Measurements from ENCODE around the gene B3GAT1. TPM values are rescaled to one million over a fixed set of nuclear protein-coding genes. Genes with fewer than 3 reads are reported as not detected.

The B3GAT1 gene
- polyA plus RNA-seq, 1 donor = 2.0 TPM

GRCh38 chr11:134409552-134410429 is 2.3 kb downstream of the B3GAT1 start:
- Histone ChIP-seq H3K4me1 (ENCODE audit: control insufficient read depth, insufficient read depth, low read length) (no peaks in the 10 kb centered on the region), H3K36me3 (ENCODE audit: control insufficient read depth, insufficient read depth, low read length) (no peaks in the 10 kb centered on the region), H3K27ac (ENCODE audit: low read length) (no peak overlapping the region), H3K9me3 (ENCODE audit: control insufficient read depth, low read depth, low read length) (peaks cover 2% of the 10 kb centered on the region), H3K27me3 (ENCODE audit: control insufficient read depth, insufficient read depth, low read length) (peaks cover 62% of the 10 kb centered on the region), H3K4me3 (ENCODE audit: low read length) (no peak overlapping the region)
- 74% methylated on average over 3 of the region's 15 CpGs for WGBS (ENCODE audit: insufficient coverage, low lambda C conversion rate)
- DNase-seq = no peak

- Histone ChIP-seq H3K27me3 (ENCODE audit: control insufficient read depth, insufficient read depth, low read length) (peaks cover 43% of the 10 kb centered on the region), H3K9me3 (ENCODE audit: control insufficient read depth, low read depth, low read length) (peaks cover 2% of the 10 kb centered on the region), H3K4me1 (ENCODE audit: control insufficient read depth, insufficient read depth, low read length) (no peaks in the 10 kb centered on the region), H3K4me3 (ENCODE audit: low read length) (no peak overlapping the region), H3K36me3 (ENCODE audit: control insufficient read depth, insufficient read depth, low read length) (no peaks in the 10 kb centered on the region), H3K27ac (ENCODE audit: low read length) (no peak overlapping the region)
- no peak for DNase-seq
- WGBS (ENCODE audit: insufficient coverage, low lambda C conversion rate) = 20% methylated on average over 1 of the region's 8 CpGs
These were observed 4.1 kb downstream of the B3GAT1 start for GRCh38 chr11:134407923-134408322.

- DNase-seq = no peak
- WGBS (ENCODE audit: insufficient coverage, low lambda C conversion rate) = no CpG with 5 or more reads among the region's 12 CpGs
- Histone ChIP-seq H3K27ac (ENCODE audit: low read length) (no peak overlapping the region), H3K4me3 (ENCODE audit: low read length) (no peak overlapping the region), H3K27me3 (ENCODE audit: control insufficient read depth, insufficient read depth, low read length) (peaks cover 38% of the 10 kb centered on the region), H3K9me3 (ENCODE audit: control insufficient read depth, low read depth, low read length) (peaks cover under 1% of the 10 kb centered on the region), H3K4me1 (ENCODE audit: control insufficient read depth, insufficient read depth, low read length) (no peaks in the 10 kb centered on the region), H3K36me3 (ENCODE audit: control insufficient read depth, insufficient read depth, low read length) (no peaks in the 10 kb centered on the region)
These were observed 4.7 kb downstream of the B3GAT1 start for GRCh38 chr11:134407321-134407828.

GRCh38 chr11:134406264-134407185 is 5.5 kb downstream of the B3GAT1 start:
- H3K27ac ChIP-seq (ENCODE audit: low read length) = no peak overlapping the region

GRCh38 chr11:134405841-134406240 is 6.2 kb downstream of the B3GAT1 start:
- H3K4me1 ChIP-seq (ENCODE audit: control insufficient read depth, insufficient read depth, low read length) = no peaks in the 10 kb centered on the region
- H3K27me3 ChIP-seq (ENCODE audit: control insufficient read depth, insufficient read depth, low read length) = peaks cover 28% of the 10 kb centered on the region
- no peak for DNase-seq
- no CpG with 5 or more reads among the region's 9 CpGs for WGBS (ENCODE audit: insufficient coverage, low lambda C conversion rate)
- no peaks in the 10 kb centered on the region for H3K36me3 ChIP-seq (ENCODE audit: control insufficient read depth, insufficient read depth, low read length)
- no peak overlapping the region for H3K4me3 ChIP-seq (ENCODE audit: low read length)
- no peaks in the 10 kb centered on the region for H3K9me3 ChIP-seq (ENCODE audit: control insufficient read depth, low read depth, low read length)
- H3K27ac ChIP-seq (ENCODE audit: low read length) = no peak overlapping the region

More at GRCh38 chr11:134406264-134407185, 5.5 kb downstream of the B3GAT1 start:
- DNase-seq = no peak
- no CpG with 5 or more reads among the region's 11 CpGs for WGBS (ENCODE audit: insufficient coverage, low lambda C conversion rate)
- Histone ChIP-seq H3K27me3 (ENCODE audit: control insufficient read depth, insufficient read depth, low read length) (peaks cover 35% of the 10 kb centered on the region), H3K4me1 (ENCODE audit: control insufficient read depth, insufficient read depth, low read length) (no peaks in the 10 kb centered on the region), H3K36me3 (ENCODE audit: control insufficient read depth, insufficient read depth, low read length) (no peaks in the 10 kb centered on the region), H3K4me3 (ENCODE audit: low read length) (no peak overlapping the region), H3K9me3 (ENCODE audit: control insufficient read depth, low read depth, low read length) (no peaks in the 10 kb centered on the region)

- Histone ChIP-seq H3K4me3 (ENCODE audit: low read length) (no peak overlapping the region), H3K27me3 (ENCODE audit: control insufficient read depth, insufficient read depth, low read length) (peaks cover 24% of the 10 kb centered on the region)
These were observed 6.6 kb downstream of the B3GAT1 start for GRCh38 chr11:134405436-134405835.

GRCh38 chr11:134404575-134405341 is 7.3 kb downstream of the B3GAT1 start:
- H3K27ac ChIP-seq (ENCODE audit: low read length) = no peak overlapping the region
- H3K27me3 ChIP-seq (ENCODE audit: control insufficient read depth, insufficient read depth, low read length) = peaks cover 18% of the 10 kb centered on the region
- no CpG with 5 or more reads among the region's 30 CpGs for WGBS (ENCODE audit: insufficient coverage, low lambda C conversion rate)
- no peak overlapping the region for H3K4me3 ChIP-seq (ENCODE audit: low read length)
- no peaks in the 10 kb centered on the region for H3K9me3 ChIP-seq (ENCODE audit: control insufficient read depth, low read depth, low read length)
- H3K36me3 ChIP-seq (ENCODE audit: control insufficient read depth, insufficient read depth, low read length) = no peaks in the 10 kb centered on the region
- DNase-seq = no peak
- no peaks in the 10 kb centered on the region for H3K4me1 ChIP-seq (ENCODE audit: control insufficient read depth, insufficient read depth, low read length)

More at GRCh38 chr11:134405436-134405835, 6.6 kb downstream of the B3GAT1 start:
- WGBS (ENCODE audit: insufficient coverage, low lambda C conversion rate) = no CpG with 5 or more reads among the region's 8 CpGs
- no peaks in the 10 kb centered on the region for H3K36me3 ChIP-seq (ENCODE audit: control insufficient read depth, insufficient read depth, low read length)
- no peaks in the 10 kb centered on the region for H3K4me1 ChIP-seq (ENCODE audit: control insufficient read depth, insufficient read depth, low read length)
- DNase-seq = no peak
- no peak overlapping the region for H3K27ac ChIP-seq (ENCODE audit: low read length)
- H3K9me3 ChIP-seq (ENCODE audit: control insufficient read depth, low read depth, low read length) = no peaks in the 10 kb centered on the region

- DNase-seq = no peak
- H3K27me3 ChIP-seq (ENCODE audit: control insufficient read depth, insufficient read depth, low read length) = peaks cover 8% of the 10 kb centered on the region
- H3K9me3 ChIP-seq (ENCODE audit: control insufficient read depth, low read depth, low read length) = no peaks in the 10 kb centered on the region
- no peak overlapping the region for H3K27ac ChIP-seq (ENCODE audit: low read length)
- H3K4me1 ChIP-seq (ENCODE audit: control insufficient read depth, insufficient read depth, low read length) = no peaks in the 10 kb centered on the region
- H3K36me3 ChIP-seq (ENCODE audit: control insufficient read depth, insufficient read depth, low read length) = no peaks in the 10 kb centered on the region
- WGBS (ENCODE audit: insufficient coverage, low lambda C conversion rate) = no CpG with 5 or more reads among the region's 12 CpGs
- H3K4me3 ChIP-seq (ENCODE audit: low read length) = no peak overlapping the region
These were observed 9.1 kb downstream of the B3GAT1 start for GRCh38 chr11:134402910-134403309.

- WGBS (ENCODE audit: insufficient coverage, low lambda C conversion rate) = 80% methylated on average over 2 of the region's 19 CpGs
- no peak overlapping the region for H3K4me3 ChIP-seq (ENCODE audit: low read length)
- no peaks in the 10 kb centered on the region for H3K9me3 ChIP-seq (ENCODE audit: control insufficient read depth, low read depth, low read length)
- no peak for DNase-seq
- H3K27me3 ChIP-seq (ENCODE audit: control insufficient read depth, insufficient read depth, low read length) = peaks cover 4% of the 10 kb centered on the region
- H3K4me1 ChIP-seq (ENCODE audit: control insufficient read depth, insufficient read depth, low read length) = no peaks in the 10 kb centered on the region
- no peaks in the 10 kb centered on the region for H3K36me3 ChIP-seq (ENCODE audit: control insufficient read depth, insufficient read depth, low read length)
- H3K27ac ChIP-seq (ENCODE audit: low read length) = no peak overlapping the region
These were observed 9.9 kb downstream of the B3GAT1 start for GRCh38 chr11:134401825-134402809.
